K562 (cell line): ENCODE data around the gene SMCO1. TPM values are rescaled to one million over a fixed set of nuclear protein-coding genes. Genes with fewer than 3 reads are reported as not detected.
"Not testable (repeated sequence)": the region's sequence is repeated elsewhere in the genome, so short reads cannot be mapped to it uniquely, and the experiment has no call there.

Experiments
- ATAC-seq: fragments of 200-7000 bp; cut with Tn5 transposase; 3 replicates; pipeline ENCODE4 v1.9.1; 2020; ENCODE audit warnings: moderate library complexity
- BruUV-seq: library from RNA; stranded (reverse); fragments of 400-500 nt; replicated peaks from 2 replicates; lab custom pipeline; 2021; lab: Mats Ljungman, UMichigan
- CTCF ChIA-PET: fragments of 300-600 bp; formaldehyde crosslinking; extraction: SDS; loops from one replicate; lab custom pipeline; 2021; ENCODE audit warnings: low intra/inter-chr PET ratio; lab: Yijun Ruan, JAX
- POLR2A ChIA-PET: fragments of 300-600, 350-650 bp; sonication (Branson Sonifier 250); formaldehyde crosslinking; extraction: SDS; loops from one replicate; lab custom pipeline; 2021; ENCODE audit warnings: antibody characterized with exemption, inconsistent platforms; lab: Yijun Ruan, JAX
- DNase-seq, 4 experiments: peaks; one replicate each; pipeline versions ENCODE4 v3.0.0 to v3.0.0-alpha.2; 2011 to 2018; ENCODE audit warnings: low spot score in 3 of 4, mixed read lengths in 3 of 4; ENCODE audit errors: extremely low read depth in 1 of 4
- FAIRE-seq: peaks from 2 replicates; lab custom pipeline; 2011; peaks lifted over from hg19 to GRCh38; lab: Jason Lieb, UNC
- H2AFZ ChIP-seq: 2 replicates; pipeline ENCODE4 v1.6.0; 2011; ENCODE audit warnings: low read depth, low read length, control low read depth, inconsistent platforms
- H3K27ac ChIP-seq: fragments of 200-600 bp; 3 replicates; pipeline ENCODE4 v1.8.0; 2011; ENCODE audit warnings: low read depth, mild to moderate bottlenecking, control low read depth, inconsistent platforms, low read length, moderate library complexity, mixed read lengths; ENCODE audit errors: extremely low read depth
- H3K27me3 ChIP-seq, 2 experiments: fragments of 300-600 bp in 1 of 2; 2 replicates in 1 of 2; 3 replicates in 1 of 2; pipeline versions ENCODE4 v1.6.0 to v1.8.0; 2011; ENCODE audit warnings: inconsistent platforms in 2 of 2, low read length in 2 of 2, mild to moderate bottlenecking in 1 of 2, mixed read lengths in 1 of 2, moderate library complexity in 1 of 2; ENCODE audit not compliant: control insufficient read depth in 2 of 2, insufficient read depth in 2 of 2
- H3K36me3 ChIP-seq: fragments of 300-600 bp; 3 replicates; pipeline ENCODE4 v1.8.0; 2011; ENCODE audit warnings: mild to moderate bottlenecking, low read length, inconsistent platforms; ENCODE audit not compliant: control insufficient read depth, insufficient read depth
- H3K4me1 ChIP-seq, 2 experiments: fragments of 200-600 bp in 1 of 2; replicated peaks in 1 of 2; 2 replicates in 1 of 2; 3 replicates in 1 of 2; pipeline versions ENCODE4 v1.5.1 to v1.8.0; 2011; ENCODE audit warnings: inconsistent platforms in 2 of 2, low read length in 2 of 2, mild to moderate bottlenecking in 1 of 2, mixed read lengths in 1 of 2, moderate library complexity in 1 of 2; ENCODE audit not compliant: control insufficient read depth in 2 of 2, insufficient read depth in 2 of 2
- H3K4me2 ChIP-seq: 2 replicates; pipeline ENCODE4 v1.6.1; 2011; ENCODE audit warnings: low read length, control low read depth, inconsistent platforms, mixed read lengths; ENCODE audit not compliant: insufficient read depth
- H3K4me3 ChIP-seq: fragments of 200-600 bp; sonication (generic), shearing (Covaris generic); 2 replicates; pipeline ENCODE4 v1.5.1; 2016; ENCODE audit warnings: control low read depth, inconsistent platforms
- H3K79me2 ChIP-seq: fragments of 200-600 bp; 3 replicates; pipeline ENCODE4 v1.8.0; 2011; ENCODE audit warnings: low read length, inconsistent platforms; ENCODE audit not compliant: control insufficient read depth, insufficient read depth
- H3K9ac ChIP-seq, 2 experiments: 2 replicates each; pipeline versions ENCODE4 v1.6.0 to v1.6.1; 2011; ENCODE audit warnings: low read depth in 2 of 2, low read length in 2 of 2, control low read depth in 1 of 2, inconsistent platforms in 1 of 2, mild to moderate bottlenecking in 1 of 2, mixed read lengths in 1 of 2; ENCODE audit not compliant: insufficient read depth in 1 of 2
- H3K9me1 ChIP-seq: one replicate; pipeline ENCODE4 v1.6.0; 2011; ENCODE audit warnings: inconsistent platforms, mild to moderate bottlenecking, low read length, moderate library complexity; ENCODE audit not compliant: control insufficient read depth, insufficient read depth
- H3K9me3 ChIP-seq: replicated peaks from 2 replicates; pipeline ENCODE4 v1.5.1; 2011; ENCODE audit warnings: low read depth, low read length, inconsistent platforms; ENCODE audit not compliant: control insufficient read depth, insufficient read depth
- H4K20me1 ChIP-seq: replicated peaks from 2 replicates; pipeline ENCODE4 v1.6.1; 2011; ENCODE audit warnings: low read length, inconsistent platforms, mixed read lengths; ENCODE audit not compliant: control insufficient read depth, insufficient read depth
- CHD4 ChIP-seq: fragments of 200-600 bp; sonication (generic); IDR thresholded peaks from 3 replicates; pipeline ENCODE4 v1.6.1; 2012; ENCODE audit warnings: low read depth, mild to moderate bottlenecking, mixed read lengths, low read length, inconsistent platforms; ENCODE audit not compliant: insufficient read depth, insufficient replicate concordance, poor library complexity, severe bottlenecking
- FOXM1 ChIP-seq, 2 experiments: fragments of 450-650 bp in 1 of 2; sonication (generic) in 1 of 2; formaldehyde crosslinking in 1 of 2; IDR thresholded peaks; 2 replicates each; pipeline versions ENCODE4 v1.6.1 to v1.9.0; 2017 to 2022; ENCODE audit warnings: low read depth in 2 of 2, mild to moderate bottlenecking in 2 of 2, missing genetic modification reagents in 1 of 2, moderate library complexity in 1 of 2
- HNRNPL ChIP-seq: fragments of 200-400 bp; formaldehyde crosslinking; IDR thresholded peaks from 2 replicates; pipeline ENCODE4 v1.6.1; 2017; ENCODE audit warnings: low read depth, mild to moderate bottlenecking, low read length
- KLF6 ChIP-seq: fragments of 250-450 bp; sonication (Bioruptor Pico); IDR thresholded peaks from 2 replicates; pipeline ENCODE4 v1.4.0; 2020; ENCODE audit warnings: mild to moderate bottlenecking, moderate library complexity, borderline replicate concordance
- TSC22D4 ChIP-seq: fragments of 450-650 bp; IDR thresholded peaks from 2 replicates; pipeline ENCODE4 v1.6.1; 2016; ENCODE audit warnings: missing genetic modification characterization, missing biosample characterization, control low read depth
- ZNF124 ChIP-seq: sonication (generic); formaldehyde crosslinking; IDR thresholded peaks from 2 replicates; pipeline ENCODE4 v1.8.1; 2022; ENCODE audit warnings: missing genetic modification reagents
- ZNF551 ChIP-seq: fragments of 250-450 bp; sonication (Bioruptor Pico); IDR thresholded peaks from 2 replicates; pipeline ENCODE4 v1.5.0; 2021; ENCODE audit warnings: mild to moderate bottlenecking, moderate library complexity
- ZNF79 ChIP-seq: fragments of 250-450 bp; sonication (Bioruptor Pico); IDR thresholded peaks from 2 replicates; pipeline ENCODE4 v1.4.0; 2020; ENCODE audit warnings: low read depth, mild to moderate bottlenecking, moderate library complexity
- WGBS: fragments of 100-300 bp; shearing (Covaris generic); methylation state at CpG from one replicate; pipeline ENCODE4 v1.1.6; 2016; ENCODE audit warnings: low coverage, mixed read lengths; ENCODE audit not compliant: insufficient coverage; ENCODE audit errors: missing lambda C conversion rate; 5-methylcytosine and 5-hydroxymethylcytosine counted together
- in situ Hi-C: fragments of 300-500 bp; cut with MboI; formaldehyde crosslinking; loops from 4 replicates; pipeline ENCODE4 v1.15.0; 2018; ENCODE audit warnings: inconsistent platforms, mixed read lengths
- intact Hi-C: fragments of 100-400 bp; cut with micrococcal nuclease; formaldehyde crosslinking; loops from 2 replicates; pipeline ENCODE4 v1.14.2; 2022
- polyA plus RNA-seq, 8 experiments: library from polyadenylated mRNA; depleted of rRNA in 4 of 8; stranded (reverse) in 5 of 8; unstranded in 3 of 8; fragments of >200 nt; fragmentation: Nextera tagmentation in 2 of 8; fragmentation: Illumina TruSeq in 1 of 8; extraction: Ambion mirVana in 2 of 8; extraction: Trizol in 1 of 8; gene quantifications; 2 replicates each; pipeline versions ENCODE4 v1.2.1 to v1.2.3, GENCODE V29; 2011 to 2014; ENCODE audit warnings: inconsistent platforms in 1 of 8, missing spikeins in 1 of 8
- total RNA-seq, 7 experiments: library from RNA; depleted of rRNA in 6 of 7; stranded (reverse); fragments of >200 nt in 6 of 7; fragmentation: Illumina TruSeq in 2 of 7; extraction: Trizol in 2 of 7; gene quantifications; 2 replicates each; pipeline versions ENCODE4 v1.2.1 to v1.2.3, GENCODE V29; 2011 to 2021; ENCODE audit warnings: low replicate concordance in 1 of 7
- TF ChIP-seq, protein P1 (sequence below): sonication (generic); formaldehyde crosslinking; IDR thresholded peaks from 2 replicates; pipeline ENCODE4 v1.8.1; 2023; ENCODE audit warnings: mild to moderate bottlenecking, missing genetic modification reagents

The SMCO1 gene
- total and polyA plus RNA-seq, 9 of the 15 experiments (the other 6 are each of a cell fraction or from before 2014, with no cell fraction given), result 0.05 to 0.35 (median 0.12) TPM; not detected in 5

DNA sequence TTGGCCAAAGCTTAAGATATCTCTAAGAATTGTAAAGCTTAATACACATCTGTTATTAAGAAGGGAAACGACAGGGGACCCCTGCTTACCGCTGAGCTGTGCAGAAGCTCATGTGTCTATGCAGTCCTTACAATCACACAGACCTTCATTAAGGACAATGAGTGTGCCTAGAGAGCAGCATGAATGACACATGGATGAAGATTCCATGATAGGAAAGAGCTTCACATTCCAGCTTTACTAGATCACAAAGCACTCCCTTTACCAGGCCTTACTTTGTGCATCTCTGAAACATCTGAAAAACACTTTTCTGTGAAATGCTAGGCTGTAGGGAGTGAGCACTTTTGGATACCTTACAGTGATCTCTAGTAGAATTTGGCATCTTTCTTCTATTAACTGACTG, 43.6 kb downstream of the SMCO1 start:
- Histone ChIP-seq H3K9me1 (no peaks in the 10 kb centered on the region), H3K27ac (no peak overlapping the region), H2AFZ (no peak overlapping the region), H3K4me2 (no peak overlapping the region), H3K9me3 (no peaks in the 10 kb centered on the region), H3K27me3 (no peaks in the 10 kb centered on the region), H3K4me1 (no peaks in the 10 kb centered on the region), H3K4me3 (no peak overlapping the region), H3K9ac (no peak overlapping the region), H3K79me2 (peaks cover 16% of the 10 kb centered on the region), H3K36me3 (peaks cover 78% of the 10 kb centered on the region), H4K20me1 (peaks cover 5% of the 10 kb centered on the region; the same call in 1 of the 2 replicates)
- no TSS peak for BruUV-seq
- in situ Hi-C loops, result no loop called here
- TF ChIP-seq, protein P1, sequence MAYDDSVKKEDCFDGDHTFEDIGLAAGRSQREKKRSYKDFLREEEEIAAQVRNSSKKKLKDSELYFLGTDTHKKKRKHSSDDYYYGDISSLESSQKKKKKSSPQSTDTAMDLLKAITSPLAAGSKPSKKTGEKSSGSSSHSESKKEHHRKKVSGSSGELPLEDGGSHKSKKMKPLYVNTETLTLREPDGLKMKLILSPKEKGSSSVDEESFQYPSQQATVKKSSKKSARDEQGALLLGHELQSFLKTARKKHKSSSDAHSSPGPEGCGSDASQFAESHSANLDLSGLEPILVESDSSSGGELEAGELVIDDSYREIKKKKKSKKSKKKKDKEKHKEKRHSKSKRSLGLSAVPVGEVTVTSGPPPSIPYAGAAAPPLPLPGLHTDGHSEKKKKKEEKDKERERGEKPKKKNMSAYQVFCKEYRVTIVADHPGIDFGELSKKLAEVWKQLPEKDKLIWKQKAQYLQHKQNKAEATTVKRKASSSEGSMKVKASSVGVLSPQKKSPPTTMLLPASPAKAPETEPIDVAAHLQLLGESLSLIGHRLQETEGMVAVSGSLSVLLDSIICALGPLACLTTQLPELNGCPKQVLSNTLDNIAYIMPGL, result no peak
- TF ChIP-seq KLF6 (CRISPR knock-in tag), result no peak
- TF ChIP-seq HNRNPL, result no peak
- TF ChIP-seq ZNF124 (CRISPR knock-in tag), result no peak
- TF ChIP-seq TSC22D4 (tag), result no peak
- no peak for TF ChIP-seq FOXM1 (IDR thresholded peaks at IDR 0.05; ENCODE audit: low read depth)
- no peak for TF ChIP-seq FOXM1 (CRISPR knock-in tag; IDR thresholded peaks at IDR 0.05; ENCODE audit: low read depth)
- TF ChIP-seq ZNF551 (CRISPR knock-in tag), result no peak
- TF ChIP-seq CHD4, result no peak
- no peak for TF ChIP-seq ZNF79 (CRISPR knock-in tag)
- intact Hi-C loops, result no loop called here
- FAIRE-seq (no peak), ATAC-seq (no peak), DNase-seq (no peak)
- 80% methylated on average over 2 of the region's 2 CpGs for WGBS
- ChIA-PET CTCF (no interaction called here), POLR2A (interaction anchor here (0.9 to 1.2 kb wide), 2 partner anchors 16 to 41 kb away, joined by 3 read pairs; no protein-coding TSS in a partner anchor)

DNA sequence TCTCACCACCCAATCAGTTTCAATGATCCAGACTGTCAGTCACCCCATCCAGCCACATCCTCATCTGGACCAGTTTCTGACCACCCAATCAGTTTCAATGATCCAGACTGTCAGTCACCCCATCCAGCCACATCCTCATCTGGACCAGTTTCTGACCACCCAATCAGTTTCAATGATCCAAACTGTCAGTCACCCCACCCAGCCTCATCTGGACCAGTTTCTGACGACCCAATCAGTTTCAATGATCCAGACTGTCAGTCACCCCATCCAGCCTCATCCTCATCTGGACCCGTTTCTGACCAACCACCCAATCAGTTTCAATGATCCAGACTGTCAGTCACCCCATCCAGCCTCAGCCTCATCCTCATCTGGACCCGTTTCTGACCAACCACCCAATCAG, 45.0 kb downstream of the SMCO1 start:
- intact Hi-C loops, H3K9me1 ChIP-seq, in situ Hi-C loops, H3K4me1 ChIP-seq, H3K27ac ChIP-seq, FAIRE-seq, ATAC-seq, H3K27me3 ChIP-seq, H3K9ac ChIP-seq, H2AFZ ChIP-seq, CTCF ChIA-PET, H3K4me3 ChIP-seq, BruUV-seq, H3K9me3 ChIP-seq, DNase-seq, H3K4me2 ChIP-seq, H4K20me1 ChIP-seq: not testable (repeated sequence)
- Histone ChIP-seq H3K79me2 (peaks cover 16% of the 10 kb centered on the region), H3K36me3 (peaks cover 72% of the 10 kb centered on the region)
- WGBS, result 79% methylated on average over 3 of the region's 3 CpGs
- POLR2A ChIA-PET, result interaction anchor here (2.3 kb wide), 1 partner anchor 16 kb away, joined by 4 read pairs; no protein-coding TSS in a partner anchor
